ENCODE data around the gene MAGI1.

Gene MAGI1

GRCh38 chr3:65944252-65944651 is 94.5 kb downstream of the MAGI1 start:
- no peak overlapping the region for H2BK120ac ChIP-seq (ENCODE audit: low read depth, low read length)
- H3K4me3 ChIP-seq (ENCODE audit: insufficient read depth in 1 of 2, low read depth in 1 of 2, low read length in 2 of 2) = no peak overlapping the region
- no peak overlapping the region for H3K9ac ChIP-seq (ENCODE audit: low read length)
- H3K4ac ChIP-seq (ENCODE audit: low read depth in 1 of 2, low read length in 2 of 2) = no peak overlapping the region
- H3K27ac ChIP-seq (ENCODE audit: low read length, poor library complexity, severe bottlenecking) = no peak overlapping the region
- no peak overlapping the region for H2BK15ac ChIP-seq (ENCODE audit: low read depth, poor library complexity, severe bottlenecking)
- no peak overlapping the region for H3K23ac ChIP-seq (ENCODE audit: low read length in 2 of 2)
- no peak overlapping the region for H3K14ac ChIP-seq (ENCODE audit: low read length in 2 of 2)
- H3K4me2 ChIP-seq (ENCODE audit: low read length, poor library complexity, severe bottlenecking) = no peak overlapping the region
- H3K18ac ChIP-seq (ENCODE audit: low read depth in 1 of 2, low read length in 2 of 2) = no peak overlapping the region
- no peak overlapping the region for H2AK5ac ChIP-seq (ENCODE audit: low read length, severe bottlenecking)
- 86% methylated on average over 3 of the region's 4 CpGs for WGBS
- no peaks in the 10 kb centered on the region for H3K36me3 ChIP-seq (ENCODE audit: control insufficient read depth in 1 of 2, insufficient read depth in 2 of 2, low read depth in 1 of 2, low read length in 2 of 2)
- H4K8ac ChIP-seq (ENCODE audit: low read length) = no peak overlapping the region
- no peaks in the 10 kb centered on the region for H3K9me3 ChIP-seq (ENCODE audit: control insufficient read depth, low read length)
- DNase-seq = no peak
- no peak overlapping the region for H2BK12ac ChIP-seq (ENCODE audit: low read length in 2 of 2)
- H2BK5ac ChIP-seq (ENCODE audit: low read depth, low read length, poor library complexity, severe bottlenecking) = no peak overlapping the region
- peaks cover 23% of the 10 kb centered on the region for H3K79me1 ChIP-seq (replicated peaks; ENCODE audit: low read length, poor library complexity, severe bottlenecking)
- H4K91ac ChIP-seq (ENCODE audit: low read length) = no peak overlapping the region
- H3K4me1 ChIP-seq (ENCODE audit: control insufficient read depth, insufficient read depth, low read depth, low read length) = no peaks in the 10 kb centered on the region
- no peak overlapping the region for H2AFZ ChIP-seq (ENCODE audit: low read depth, low read length)
- H3K27me3 ChIP-seq (ENCODE audit: control insufficient read depth in 1 of 2, insufficient read depth in 1 of 2, low read length in 2 of 2) = no peaks in the 10 kb centered on the region

GRCh38 chr3:65939801-65940246 is 98.9 kb downstream of the MAGI1 start:
- Histone ChIP-seq H3K79me1 (replicated peaks; ENCODE audit: low read length, poor library complexity, severe bottlenecking) (peaks cover 19% of the 10 kb centered on the region), H3K4me3 (ENCODE audit: insufficient read depth in 1 of 2, low read depth in 1 of 2, low read length in 2 of 2) (peak overlapping the region in 1 of 2 experiments; percentile 42), H4K91ac (ENCODE audit: low read length) (no peak overlapping the region), H2BK5ac (ENCODE audit: low read depth, low read length, poor library complexity, severe bottlenecking) (no peak overlapping the region), H3K4me2 (ENCODE audit: low read length, poor library complexity, severe bottlenecking) (no peak overlapping the region), H3K14ac (ENCODE audit: low read length in 2 of 2) (no peak overlapping the region), H4K8ac (ENCODE audit: low read length) (no peak overlapping the region), H3K36me3 (ENCODE audit: control insufficient read depth in 1 of 2, insufficient read depth in 2 of 2, low read depth in 1 of 2, low read length in 2 of 2) (no peaks in the 10 kb centered on the region), H3K4ac (ENCODE audit: low read depth in 1 of 2, low read length in 2 of 2) (no peak overlapping the region), H2BK12ac (ENCODE audit: low read length in 2 of 2) (no peak overlapping the region), H2AK5ac (ENCODE audit: low read length, severe bottlenecking) (no peak overlapping the region), H2BK120ac (ENCODE audit: low read depth, low read length) (no peak overlapping the region), H3K27ac (ENCODE audit: low read length, poor library complexity, severe bottlenecking) (no peak overlapping the region), H3K23ac (ENCODE audit: low read length in 2 of 2) (no peak overlapping the region), H2AFZ (ENCODE audit: low read depth, low read length) (no peak overlapping the region), H2BK15ac (ENCODE audit: low read depth, poor library complexity, severe bottlenecking) (no peak overlapping the region), H3K4me1 (ENCODE audit: control insufficient read depth, insufficient read depth, low read depth, low read length) (peaks cover 4% of the 10 kb centered on the region), H3K9me3 (ENCODE audit: control insufficient read depth, low read length) (no peaks in the 10 kb centered on the region), H3K27me3 (ENCODE audit: control insufficient read depth in 1 of 2, insufficient read depth in 1 of 2, low read length in 2 of 2) (no peaks in the 10 kb centered on the region), H3K9ac (ENCODE audit: low read length) (peak overlapping the region; percentile 77), H3K18ac (ENCODE audit: low read depth in 1 of 2, low read length in 2 of 2) (no peak overlapping the region)
- DNase-seq = no peak
- WGBS = 96% methylated on average over 2 of the region's 2 CpGs

GRCh38 chr3:65939184-65939583 is 99.5 kb downstream of the MAGI1 start:
- Histone ChIP-seq H3K9ac (ENCODE audit: low read length) (peak overlapping the region; percentile 77), H3K14ac (ENCODE audit: low read length in 2 of 2) (no peak overlapping the region), H2BK5ac (ENCODE audit: low read depth, low read length, poor library complexity, severe bottlenecking) (no peak overlapping the region), H3K79me1 (replicated peaks; ENCODE audit: low read length, poor library complexity, severe bottlenecking) (peaks cover 18% of the 10 kb centered on the region), H4K8ac (ENCODE audit: low read length) (no peak overlapping the region), H3K4ac (ENCODE audit: low read depth in 1 of 2, low read length in 2 of 2) (no peak overlapping the region), H4K91ac (ENCODE audit: low read length) (no peak overlapping the region), H3K9me3 (ENCODE audit: control insufficient read depth, low read length) (no peaks in the 10 kb centered on the region), H3K4me2 (ENCODE audit: low read length, poor library complexity, severe bottlenecking) (no peak overlapping the region), H3K36me3 (ENCODE audit: control insufficient read depth in 1 of 2, insufficient read depth in 2 of 2, low read depth in 1 of 2, low read length in 2 of 2) (no peaks in the 10 kb centered on the region), H3K27me3 (ENCODE audit: control insufficient read depth in 1 of 2, insufficient read depth in 1 of 2, low read length in 2 of 2) (no peaks in the 10 kb centered on the region), H3K27ac (ENCODE audit: low read length, poor library complexity, severe bottlenecking) (no peak overlapping the region), H2AK5ac (ENCODE audit: low read length, severe bottlenecking) (no peak overlapping the region), H2AFZ (ENCODE audit: low read depth, low read length) (no peak overlapping the region), H2BK15ac (ENCODE audit: low read depth, poor library complexity, severe bottlenecking) (no peak overlapping the region), H2BK12ac (ENCODE audit: low read length in 2 of 2) (no peak overlapping the region), H3K4me3 (ENCODE audit: insufficient read depth in 1 of 2, low read depth in 1 of 2, low read length in 2 of 2) (peak overlapping the region in 1 of 2 experiments; percentile 42), H3K18ac (ENCODE audit: low read depth in 1 of 2, low read length in 2 of 2) (no peak overlapping the region), H3K4me1 (ENCODE audit: control insufficient read depth, insufficient read depth, low read depth, low read length) (peaks cover 4% of the 10 kb centered on the region), H3K23ac (ENCODE audit: low read length in 2 of 2) (no peak overlapping the region), H2BK120ac (ENCODE audit: low read depth, low read length) (no peak overlapping the region)
- no peak for DNase-seq
- no CpG with 5 or more reads among the region's 2 CpGs for WGBS

GRCh38 chr3:65938676-65939075 is 100.0 kb downstream of the MAGI1 start:
- no peak overlapping the region for H3K14ac ChIP-seq (ENCODE audit: low read length in 2 of 2)
- no peak overlapping the region for H3K4me2 ChIP-seq (ENCODE audit: low read length, poor library complexity, severe bottlenecking)
- peaks cover 4% of the 10 kb centered on the region for H3K4me1 ChIP-seq (ENCODE audit: control insufficient read depth, insufficient read depth, low read depth, low read length)
- H3K9ac ChIP-seq (ENCODE audit: low read length) = peak overlapping the region; percentile 77
- no peak for DNase-seq
- H3K36me3 ChIP-seq (ENCODE audit: control insufficient read depth in 1 of 2, insufficient read depth in 2 of 2, low read depth in 1 of 2, low read length in 2 of 2) = no peaks in the 10 kb centered on the region
- no peak overlapping the region for H3K27ac ChIP-seq (ENCODE audit: low read length, poor library complexity, severe bottlenecking)
- no peak overlapping the region for H2BK5ac ChIP-seq (ENCODE audit: low read depth, low read length, poor library complexity, severe bottlenecking)
- H2BK12ac ChIP-seq (ENCODE audit: low read length in 2 of 2) = no peak overlapping the region
- H3K79me1 ChIP-seq (replicated peaks; ENCODE audit: low read length, poor library complexity, severe bottlenecking) = peaks cover 16% of the 10 kb centered on the region
- no peak overlapping the region for H3K4ac ChIP-seq (ENCODE audit: low read depth in 1 of 2, low read length in 2 of 2)
- no peak overlapping the region for H2BK15ac ChIP-seq (ENCODE audit: low read depth, poor library complexity, severe bottlenecking)
- H3K18ac ChIP-seq (ENCODE audit: low read depth in 1 of 2, low read length in 2 of 2) = no peak overlapping the region
- H3K23ac ChIP-seq (ENCODE audit: low read length in 2 of 2) = no peak overlapping the region
- no peak overlapping the region for H2BK120ac ChIP-seq (ENCODE audit: low read depth, low read length)
- H2AK5ac ChIP-seq (ENCODE audit: low read length, severe bottlenecking) = no peak overlapping the region
- no peaks in the 10 kb centered on the region for H3K27me3 ChIP-seq (ENCODE audit: control insufficient read depth in 1 of 2, insufficient read depth in 1 of 2, low read length in 2 of 2)
- no peak overlapping the region for H2AFZ ChIP-seq (ENCODE audit: low read depth, low read length)
- WGBS = 79% methylated on average over 2 of the region's 4 CpGs
- peaks cover under 1% of the 10 kb centered on the region for H3K9me3 ChIP-seq (ENCODE audit: control insufficient read depth, low read length)
- no peak overlapping the region for H3K4me3 ChIP-seq (ENCODE audit: insufficient read depth in 1 of 2, low read depth in 1 of 2, low read length in 2 of 2)
- no peak overlapping the region for H4K8ac ChIP-seq (ENCODE audit: low read length)
- no peak overlapping the region for H4K91ac ChIP-seq (ENCODE audit: low read length)
